ENCODE data around the gene NPNT. TPM values are rescaled to one million over a fixed set of nuclear protein-coding genes. Genes with fewer than 3 reads are reported as not detected.

The NPNT gene
- polyA plus RNA-seq, 1 of the 3 experiments (the other 2 are of a cell fraction) = not detected

DNA sequence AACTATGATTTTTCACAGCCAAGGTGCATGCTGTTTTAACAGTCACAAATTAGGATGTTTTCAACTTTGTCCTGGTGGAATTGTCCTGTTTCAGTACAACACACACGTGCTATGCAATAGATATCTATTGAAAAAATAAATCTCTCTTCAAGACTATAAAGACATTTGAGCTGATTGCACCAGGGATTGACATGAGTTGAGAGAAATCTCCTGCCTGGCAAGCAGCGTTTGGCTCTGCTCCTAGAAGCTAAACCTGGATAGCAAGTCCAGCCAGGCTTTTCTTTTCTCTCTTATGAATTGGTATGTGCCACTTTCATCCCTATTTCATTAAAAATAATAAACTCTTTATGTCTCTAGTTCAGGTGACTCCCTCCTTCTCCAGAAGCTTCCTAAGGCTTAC, 16.6 kb upstream of the NPNT start:
- Histone ChIP-seq H3K9me2 (no peaks in the 10 kb centered on the region), H3K79me2 (ENCODE audit: insufficient read depth) (no peaks in the 10 kb centered on the region), H3K9me3 (no peaks in the 10 kb centered on the region), H3K4me1 (ENCODE audit: control insufficient read depth in 1 of 2, insufficient read depth in 2 of 2, low read depth in 1 of 2, low read length in 1 of 2) (no peaks in the 10 kb centered on the region), H3K27ac (ENCODE audit: low read depth in 2 of 2, low read length in 1 of 2) (no peak overlapping the region), H2AFZ (ENCODE audit: low read depth) (no peak overlapping the region), H3K27me3 (ENCODE audit: insufficient read depth) (no peaks in the 10 kb centered on the region), H3F3A (replicated peaks; ENCODE audit: insufficient read depth) (no peaks in the 10 kb centered on the region), H3K9ac (no peak overlapping the region), H3K36me3 (replicated peaks in 1 of 2; ENCODE audit: control insufficient read depth in 1 of 2, insufficient read depth in 2 of 2, low read length in 1 of 2) (no peaks in the 10 kb centered on the region), H3K4me3 (ENCODE audit: low read depth in 2 of 2, low read length in 1 of 2) (no peak overlapping the region), H3K4me2 (no peak overlapping the region), H4K20me1 (ENCODE audit: insufficient read depth) (no peaks in the 10 kb centered on the region)
- TF ChIP-seq, protein P1, sequence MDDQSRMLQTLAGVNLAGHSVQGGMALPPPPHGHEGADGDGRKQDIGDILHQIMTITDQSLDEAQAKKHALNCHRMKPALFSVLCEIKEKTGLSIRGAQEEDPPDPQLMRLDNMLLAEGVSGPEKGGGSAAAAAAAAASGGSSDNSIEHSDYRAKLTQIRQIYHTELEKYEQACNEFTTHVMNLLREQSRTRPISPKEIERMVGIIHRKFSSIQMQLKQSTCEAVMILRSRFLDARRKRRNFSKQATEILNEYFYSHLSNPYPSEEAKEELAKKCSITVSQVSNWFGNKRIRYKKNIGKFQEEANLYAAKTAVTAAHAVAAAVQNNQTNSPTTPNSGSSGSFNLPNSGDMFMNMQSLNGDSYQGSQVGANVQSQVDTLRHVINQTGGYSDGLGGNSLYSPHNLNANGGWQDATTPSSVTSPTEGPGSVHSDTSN (IDR thresholded peaks at IDR 0.05) = no peak
- TF ChIP-seq NFIC (IDR thresholded peaks at IDR 0.05; ENCODE audit: borderline replicate concordance) = no peak
- no peak for TF ChIP-seq RFX5 (IDR thresholded peaks at IDR 0.05; ENCODE audit: low read length)
- no peak for TF ChIP-seq FOXJ3 (CRISPR knock-in tag; IDR thresholded peaks at IDR 0.05)
- TF ChIP-seq EZH2phosphoT487 (IDR thresholded peaks at IDR 0.05; ENCODE audit: borderline replicate concordance, low read depth) = no peak
- no peak for TF ChIP-seq MXI1 (IDR thresholded peaks at IDR 0.05; ENCODE audit: low read depth, low read length)
- TF ChIP-seq, protein P2, sequence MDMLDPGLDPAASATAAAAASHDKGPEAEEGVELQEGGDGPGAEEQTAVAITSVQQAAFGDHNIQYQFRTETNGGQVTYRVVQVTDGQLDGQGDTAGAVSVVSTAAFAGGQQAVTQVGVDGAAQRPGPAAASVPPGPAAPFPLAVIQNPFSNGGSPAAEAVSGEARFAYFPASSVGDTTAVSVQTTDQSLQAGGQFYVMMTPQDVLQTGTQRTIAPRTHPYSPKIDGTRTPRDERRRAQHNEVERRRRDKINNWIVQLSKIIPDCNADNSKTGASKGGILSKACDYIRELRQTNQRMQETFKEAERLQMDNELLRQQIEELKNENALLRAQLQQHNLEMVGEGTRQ (IDR thresholded peaks at IDR 0.05; ENCODE audit: borderline replicate concordance, low read depth, low read length) = no peak
- TF ChIP-seq, protein P3, sequence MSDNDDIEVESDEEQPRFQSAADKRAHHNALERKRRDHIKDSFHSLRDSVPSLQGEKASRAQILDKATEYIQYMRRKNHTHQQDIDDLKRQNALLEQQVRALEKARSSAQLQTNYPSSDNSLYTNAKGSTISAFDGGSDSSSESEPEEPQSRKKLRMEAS (IDR thresholded peaks at IDR 0.05; ENCODE audit: low read depth) = no peak
- TF ChIP-seq SIN3A (IDR thresholded peaks at IDR 0.05; ENCODE audit: borderline replicate concordance, low read depth, low read length) = no peak
- TF ChIP-seq, protein P4, sequence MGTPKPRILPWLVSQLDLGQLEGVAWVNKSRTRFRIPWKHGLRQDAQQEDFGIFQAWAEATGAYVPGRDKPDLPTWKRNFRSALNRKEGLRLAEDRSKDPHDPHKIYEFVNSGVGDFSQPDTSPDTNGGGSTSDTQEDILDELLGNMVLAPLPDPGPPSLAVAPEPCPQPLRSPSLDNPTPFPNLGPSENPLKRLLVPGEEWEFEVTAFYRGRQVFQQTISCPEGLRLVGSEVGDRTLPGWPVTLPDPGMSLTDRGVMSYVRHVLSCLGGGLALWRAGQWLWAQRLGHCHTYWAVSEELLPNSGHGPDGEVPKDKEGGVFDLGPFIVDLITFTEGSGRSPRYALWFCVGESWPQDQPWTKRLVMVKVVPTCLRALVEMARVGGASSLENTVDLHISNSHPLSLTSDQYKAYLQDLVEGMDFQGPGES (IDR thresholded peaks at IDR 0.05; ENCODE audit: low read depth, low read length) = no peak
- no peak for TF ChIP-seq JUND (IDR thresholded peaks at IDR 0.05)
- no peak for DNase-seq
- 12% methylated on average over 2 of the region's 2 CpGs for WGBS (ENCODE audit: low lambda C conversion rate)
- CTCF ChIA-PET = no interaction called here
- POLR2A ChIA-PET = no interaction called here

DNA sequence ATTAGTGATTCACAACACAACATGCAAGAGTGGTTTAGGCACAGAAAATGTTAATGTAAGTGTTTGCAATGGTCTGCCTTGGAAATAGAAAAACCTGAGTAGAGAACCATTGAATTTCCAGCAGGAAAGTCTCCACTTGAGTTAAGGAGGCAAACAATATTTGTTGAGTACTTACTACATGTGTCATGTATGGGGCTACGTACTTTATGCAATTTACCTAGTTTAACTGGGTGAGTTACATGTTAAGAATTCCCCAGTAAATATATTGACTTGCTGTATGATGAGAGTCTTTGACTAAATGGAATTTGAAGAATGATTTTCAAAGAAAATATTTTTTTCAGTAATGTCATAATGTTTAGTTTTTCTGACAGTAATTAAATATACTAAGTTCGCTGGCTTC, 7.8 kb upstream of the NPNT start:
- no peak overlapping the region for H3K4me2 ChIP-seq
- ChIA-PET CTCF (no interaction called here), POLR2A (no interaction called here)
- no peak overlapping the region for H3K4me3 ChIP-seq (ENCODE audit: low read depth in 2 of 2, low read length in 1 of 2)
- H3K9ac ChIP-seq = no peak overlapping the region
- H3F3A ChIP-seq (replicated peaks; ENCODE audit: insufficient read depth) = no peaks in the 10 kb centered on the region
- H3K27me3 ChIP-seq (ENCODE audit: insufficient read depth) = peaks cover 11% of the 10 kb centered on the region; the same call in 1 of the 2 replicates
- H4K20me1 ChIP-seq (ENCODE audit: insufficient read depth) = no peaks in the 10 kb centered on the region
- H2AFZ ChIP-seq (ENCODE audit: low read depth) = no peak overlapping the region
- TF ChIP-seq, protein P3 (IDR thresholded peaks at IDR 0.05; ENCODE audit: low read depth) = no peak
- TF ChIP-seq TEAD4 (IDR thresholded peaks at IDR 0.05; ENCODE audit: borderline replicate concordance, insufficient read depth) (no peak), EZH2phosphoT487 (IDR thresholded peaks at IDR 0.05; ENCODE audit: borderline replicate concordance, low read depth) (no peak), RXRA (IDR thresholded peaks at IDR 0.05; ENCODE audit: borderline replicate concordance, low read depth) (no peak), YY1 (IDR thresholded peaks at IDR 0.05; ENCODE audit: low read depth) (no peak), RAD21 (IDR thresholded peaks at IDR 0.05; ENCODE audit: low read length) (no peak), SMC3 (IDR thresholded peaks at IDR 0.05; ENCODE audit: low read depth, low read length) (no peak), EP300 (IDR thresholded peaks at IDR 0.05; ENCODE audit: borderline replicate concordance in 1 of 2, low read depth in 1 of 2, low read length in 1 of 2) (no peak), MXI1 (IDR thresholded peaks at IDR 0.05; ENCODE audit: low read depth, low read length) (no peak), TAF1 (IDR thresholded peaks at IDR 0.05; ENCODE audit: borderline replicate concordance, low read depth, low read length) (no peak), TCF12 (IDR thresholded peaks at IDR 0.05) (no peak), RFX5 (IDR thresholded peaks at IDR 0.05; ENCODE audit: low read length) (no peak), CHD2 (IDR thresholded peaks at IDR 0.05; ENCODE audit: low read length, partially characterized antibody) (no peak), MEF2A (IDR thresholded peaks at IDR 0.05; ENCODE audit: borderline replicate concordance, low read depth) (no peak)
- TF ChIP-seq, protein P5, sequence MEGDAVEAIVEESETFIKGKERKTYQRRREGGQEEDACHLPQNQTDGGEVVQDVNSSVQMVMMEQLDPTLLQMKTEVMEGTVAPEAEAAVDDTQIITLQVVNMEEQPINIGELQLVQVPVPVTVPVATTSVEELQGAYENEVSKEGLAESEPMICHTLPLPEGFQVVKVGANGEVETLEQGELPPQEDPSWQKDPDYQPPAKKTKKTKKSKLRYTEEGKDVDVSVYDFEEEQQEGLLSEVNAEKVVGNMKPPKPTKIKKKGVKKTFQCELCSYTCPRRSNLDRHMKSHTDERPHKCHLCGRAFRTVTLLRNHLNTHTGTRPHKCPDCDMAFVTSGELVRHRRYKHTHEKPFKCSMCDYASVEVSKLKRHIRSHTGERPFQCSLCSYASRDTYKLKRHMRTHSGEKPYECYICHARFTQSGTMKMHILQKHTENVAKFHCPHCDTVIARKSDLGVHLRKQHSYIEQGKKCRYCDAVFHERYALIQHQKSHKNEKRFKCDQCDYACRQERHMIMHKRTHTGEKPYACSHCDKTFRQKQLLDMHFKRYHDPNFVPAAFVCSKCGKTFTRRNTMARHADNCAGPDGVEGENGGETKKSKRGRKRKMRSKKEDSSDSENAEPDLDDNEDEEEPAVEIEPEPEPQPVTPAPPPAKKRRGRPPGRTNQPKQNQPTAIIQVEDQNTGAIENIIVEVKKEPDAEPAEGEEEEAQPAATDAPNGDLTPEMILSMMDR (IDR thresholded peaks at IDR 0.05) = no peak
- no peak overlapping the region for H3K27ac ChIP-seq (ENCODE audit: low read depth in 2 of 2, low read length in 1 of 2)
- no peaks in the 10 kb centered on the region for H3K79me2 ChIP-seq (ENCODE audit: insufficient read depth)
- no peaks in the 10 kb centered on the region for H3K4me1 ChIP-seq (ENCODE audit: control insufficient read depth in 1 of 2, insufficient read depth in 2 of 2, low read depth in 1 of 2, low read length in 1 of 2)
- H3K36me3 ChIP-seq (replicated peaks in 1 of 2; ENCODE audit: control insufficient read depth in 1 of 2, insufficient read depth in 2 of 2, low read length in 1 of 2) = no peaks in the 10 kb centered on the region
- H3K9me2 ChIP-seq = no peaks in the 10 kb centered on the region
- 22% methylated on average over 2 of the region's 2 CpGs for WGBS (ENCODE audit: low lambda C conversion rate)
- H3K9me3 ChIP-seq = no peaks in the 10 kb centered on the region
- DNase-seq = no peak

Data from SK-N-SH (cell line).